Uterus (tissue), 4 donors: Measurements from ENCODE around the gene NNT. TPM values are rescaled to one million over a fixed set of nuclear protein-coding genes. Genes with fewer than 3 reads are reported as not detected.
A peak's percentile ranks its signal among the peaks of the same experiment; 100 is the strongest.
"Not testable (repeated sequence)": the region's sequence is repeated elsewhere in the genome, so short reads cannot be mapped to it uniquely, and the experiment has no call there.

Experiments
- DNase-seq, 2 donors: peaks; one replicate each; pipeline ENCODE4 v3.0.0-alpha.2; 2019 to 2020
- H3K27ac ChIP-seq, 2 donors: fragments of 200-600 bp; sonication (generic); 1 replicate in 1 of 2; 2 replicates in 1 of 2; pipeline ENCODE4 v1.5.1; 2016 to 2018
- H3K27me3 ChIP-seq, 2 donors: fragments of 200-600 bp; sonication (generic); one replicate each; pipeline ENCODE4 v1.5.1; 2018 to 2019; ENCODE audit warnings: control low read depth in 1 of 2
- H3K36me3 ChIP-seq, 2 donors: fragments of 200-600 bp; sonication (generic); one replicate each; pipeline ENCODE4 v1.5.1; 2019; ENCODE audit warnings: control low read depth in 1 of 2
- H3K4me1 ChIP-seq, 2 donors: fragments of 200-600 bp; sonication (generic); one replicate each; pipeline ENCODE4 v1.5.1; 2018 to 2019; ENCODE audit warnings: control low read depth in 1 of 2
- H3K4me3 ChIP-seq, 2 donors: fragments of 200-600 bp; sonication (generic); 1 replicate in 1 of 2; 2 replicates in 1 of 2; pipeline ENCODE4 v1.5.1; 2018 to 2019; ENCODE audit warnings: mild to moderate bottlenecking in 1 of 2
- H3K9me3 ChIP-seq, 2 donors: fragments of 200-600 bp; sonication (generic); one replicate each; pipeline ENCODE4 v1.5.1; 2019; ENCODE audit warnings: control low read depth in 1 of 2
- POLR2A ChIP-seq, 2 donors: fragments of 450-650 bp; IDR thresholded peaks; one replicate each; pipeline ENCODE4 v1.6.1; 2016; ENCODE audit warnings: antibody characterized with exemption in 2 of 2, mild to moderate bottlenecking in 1 of 2, moderate library complexity in 1 of 2
- intact Hi-C: fragments of 100-400 bp; cut with DNase I; formaldehyde crosslinking; loops from one replicate; pipeline ENCODE4 v1.15.1; 2023; ENCODE audit warnings: low total_unique reads
- total RNA-seq, 4 donors: library from RNA; depleted of rRNA in 3 of 4; stranded (reverse); fragments of >200 nt in 3 of 4; gene quantifications; one replicate each; pipeline versions ENCODE4 v1.1.0 to v1.2.4, GENCODE V29; 2014 to 2023
- TF ChIP-seq, protein P1 (sequence below), 4 experiments: fragments of 200-600 bp in 2 of 4; fragments of 450-650 bp in 2 of 4; sonication (generic) in 2 of 4; IDR thresholded peaks; one replicate each; pipeline ENCODE4 v1.5.1; 2016 to 2019; ENCODE audit warnings: antibody characterized with exemption in 4 of 4, mild to moderate bottlenecking in 2 of 4, moderate library complexity in 1 of 4
- donor health status: DM: yes; HTN: yes; CAD: no.

The NNT gene
- total RNA-seq, 4 donors from 2014 or later: 25.3 to 112 (median 43.8) TPM

DNA sequence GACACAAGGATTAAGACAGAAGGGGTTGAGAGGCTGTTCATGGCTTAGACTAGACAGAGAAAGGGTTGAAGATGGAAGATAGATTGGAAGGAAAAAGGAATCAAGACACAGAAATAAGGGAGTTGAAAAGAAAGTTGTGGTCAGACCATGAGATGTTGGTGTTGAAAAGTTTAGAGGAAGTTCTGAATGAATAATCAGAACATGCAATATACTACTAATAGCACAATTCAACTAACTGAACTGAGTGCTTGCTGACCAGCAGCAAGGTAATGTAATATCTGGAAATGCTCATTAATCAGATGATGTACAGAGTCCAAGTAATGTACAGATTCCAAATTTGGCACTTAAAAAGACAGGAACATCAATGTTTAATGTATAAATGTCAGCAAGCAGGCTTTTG is 10.6 kb upstream of the NNT start:
- intact Hi-C loops: no loop called here
- H3K4me3 ChIP-seq: no peak overlapping the region
- no peak overlapping the region for H3K27ac ChIP-seq
- TF ChIP-seq, protein P1, sequence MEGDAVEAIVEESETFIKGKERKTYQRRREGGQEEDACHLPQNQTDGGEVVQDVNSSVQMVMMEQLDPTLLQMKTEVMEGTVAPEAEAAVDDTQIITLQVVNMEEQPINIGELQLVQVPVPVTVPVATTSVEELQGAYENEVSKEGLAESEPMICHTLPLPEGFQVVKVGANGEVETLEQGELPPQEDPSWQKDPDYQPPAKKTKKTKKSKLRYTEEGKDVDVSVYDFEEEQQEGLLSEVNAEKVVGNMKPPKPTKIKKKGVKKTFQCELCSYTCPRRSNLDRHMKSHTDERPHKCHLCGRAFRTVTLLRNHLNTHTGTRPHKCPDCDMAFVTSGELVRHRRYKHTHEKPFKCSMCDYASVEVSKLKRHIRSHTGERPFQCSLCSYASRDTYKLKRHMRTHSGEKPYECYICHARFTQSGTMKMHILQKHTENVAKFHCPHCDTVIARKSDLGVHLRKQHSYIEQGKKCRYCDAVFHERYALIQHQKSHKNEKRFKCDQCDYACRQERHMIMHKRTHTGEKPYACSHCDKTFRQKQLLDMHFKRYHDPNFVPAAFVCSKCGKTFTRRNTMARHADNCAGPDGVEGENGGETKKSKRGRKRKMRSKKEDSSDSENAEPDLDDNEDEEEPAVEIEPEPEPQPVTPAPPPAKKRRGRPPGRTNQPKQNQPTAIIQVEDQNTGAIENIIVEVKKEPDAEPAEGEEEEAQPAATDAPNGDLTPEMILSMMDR (IDR thresholded peaks at IDR 0.05): no peak
- H3K36me3 ChIP-seq: no peaks in the 10 kb centered on the region
- H3K9me3 ChIP-seq: no peaks in the 10 kb centered on the region
- DNase-seq: no peak
- no peaks in the 10 kb centered on the region for H3K4me1 ChIP-seq
- no peaks in the 10 kb centered on the region for H3K27me3 ChIP-seq

DNA sequence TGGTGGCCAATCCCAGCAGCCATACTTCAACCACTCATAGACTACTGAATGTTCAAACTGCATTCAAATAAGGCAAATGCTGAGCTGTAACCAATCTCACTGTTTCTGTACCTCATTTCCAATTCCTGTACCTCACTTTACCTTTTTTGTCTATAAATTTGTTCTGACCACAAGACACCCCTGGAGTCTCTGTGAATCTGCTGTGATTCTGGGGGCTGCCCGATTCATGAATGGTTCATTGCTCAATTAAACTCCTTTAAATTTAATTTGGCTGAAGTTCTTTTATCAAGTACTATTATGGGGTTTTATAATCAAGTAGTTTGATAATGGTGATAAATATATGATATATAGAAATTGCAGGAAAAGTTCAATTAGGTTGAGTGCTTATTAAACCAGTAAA is 4.1 kb upstream of the NNT start:
- H3K4me3 ChIP-seq, H3K36me3 ChIP-seq, H3K9me3 ChIP-seq, H3K27ac ChIP-seq, intact Hi-C loops, H3K4me1 ChIP-seq, H3K27me3 ChIP-seq, DNase-seq: not testable (repeated sequence)

DNA sequence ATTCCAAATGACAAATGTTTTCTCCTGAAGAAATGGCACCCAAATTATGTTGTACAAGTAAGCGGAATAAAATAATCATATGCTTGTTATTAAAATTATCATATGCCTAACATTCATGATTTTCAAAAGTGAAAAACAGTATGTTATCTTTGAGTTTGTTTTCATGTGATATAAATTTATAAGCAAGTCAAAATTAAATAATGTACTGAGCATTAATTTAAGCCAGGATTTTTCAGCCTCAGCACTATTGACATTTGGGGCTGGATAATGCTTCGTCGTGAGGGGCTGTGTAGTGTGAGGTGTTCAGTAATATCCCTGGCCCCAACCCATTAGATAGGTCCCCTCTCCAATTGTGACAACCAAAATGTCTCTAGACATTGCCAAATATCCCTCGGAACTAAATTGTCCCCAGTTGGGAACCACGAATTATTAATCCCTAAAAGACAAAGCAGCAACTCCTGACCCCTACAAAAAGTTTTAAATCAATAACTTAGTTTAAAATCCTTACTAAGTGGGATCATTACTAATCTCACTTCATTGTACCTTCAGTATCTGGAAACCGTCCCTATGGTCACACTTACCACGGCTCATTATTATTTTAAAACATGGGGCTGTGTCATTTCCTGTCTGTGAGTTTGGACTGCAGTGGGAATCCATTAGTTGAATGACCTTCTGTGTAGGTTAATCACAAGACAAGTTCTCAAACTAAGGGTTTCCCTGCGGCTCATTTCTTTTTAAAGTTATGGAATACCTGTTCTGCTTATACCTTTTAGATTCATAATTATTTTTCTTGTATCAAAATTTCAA is 1.3 kb upstream of the NNT start:
- DNase-seq: no peak
- intact Hi-C loops: loop anchor here (10.0 kb wide), 1 partner anchor 47 kb away; the partner anchor contains the start of gene PAIP1
- Histone ChIP-seq H3K4me3 (peak overlapping the region; percentile 65 to 88), H3K4me1 (no peaks in the 10 kb centered on the region), H3K9me3 (no peaks in the 10 kb centered on the region), H3K36me3 (no peaks in the 10 kb centered on the region), H3K27ac (peak overlapping the region; percentile 85), H3K27me3 (no peaks in the 10 kb centered on the region)
- TF ChIP-seq POLR2A (IDR thresholded peaks at IDR 0.05): no peak
- TF ChIP-seq, protein P1 (IDR thresholded peaks at IDR 0.05): no peak

DNA sequence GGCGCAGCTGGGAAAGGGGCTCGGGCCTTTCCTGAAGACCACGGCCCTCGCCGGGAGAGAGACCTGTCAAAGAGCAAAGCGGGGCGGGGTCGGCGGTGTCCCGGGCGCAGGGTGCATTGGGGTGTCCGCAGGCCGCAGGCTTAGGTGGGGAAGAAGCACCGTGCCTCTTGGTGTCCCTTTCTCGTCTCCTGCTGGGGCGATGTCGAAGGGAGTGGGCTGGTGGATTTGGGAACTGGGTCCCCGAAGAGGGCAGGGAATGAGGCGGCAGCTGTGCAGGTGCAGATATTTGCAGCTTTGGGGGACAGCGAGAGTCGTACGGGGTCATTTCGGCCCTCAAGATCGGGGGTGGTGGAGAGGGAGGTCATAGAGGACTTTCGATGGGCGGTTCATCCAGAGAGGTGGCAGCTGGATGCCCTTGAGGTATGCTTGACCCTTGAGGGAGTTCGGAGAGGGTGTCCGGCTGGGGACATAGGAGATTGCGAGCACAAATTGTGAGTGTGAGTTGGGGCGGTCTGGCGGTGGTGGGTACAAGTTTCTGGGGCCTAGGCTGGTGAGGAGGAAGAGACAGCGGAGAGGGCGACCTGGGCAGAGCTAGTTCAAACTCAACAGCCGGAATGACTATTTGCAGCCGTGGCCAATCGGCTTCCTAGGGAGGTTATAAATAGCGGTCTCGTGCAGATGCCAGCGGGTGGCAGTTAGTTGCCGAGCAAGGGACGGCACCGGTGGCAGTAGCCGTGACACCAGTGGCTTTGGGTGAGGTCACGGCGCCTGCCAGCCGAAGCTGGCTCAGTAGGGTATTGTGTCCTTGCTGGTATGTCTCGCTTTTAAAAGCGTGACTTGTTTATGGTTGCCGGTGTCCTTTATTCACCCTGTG is 601 bp downstream of the NNT start:
- no peaks in the 10 kb centered on the region for H3K27me3 ChIP-seq
- H3K27ac ChIP-seq: peak overlapping the region; percentile 85
- TF ChIP-seq, protein P1 (IDR thresholded peaks at IDR 0.05): no peak
- TF ChIP-seq POLR2A (IDR thresholded peaks at IDR 0.05): peak in 1 of 2 donors; percentile 16
- H3K9me3 ChIP-seq: no peaks in the 10 kb centered on the region
- no peaks in the 10 kb centered on the region for H3K4me1 ChIP-seq
- peak overlapping the region; percentile 65 to 88 for H3K4me3 ChIP-seq
- DNase-seq: peak; percentile 29 to 41
- intact Hi-C loops: loop anchor here (10.0 kb wide), 1 partner anchor 49 kb away; the partner anchor contains the start of gene PAIP1
- no peaks in the 10 kb centered on the region for H3K36me3 ChIP-seq

DNA sequence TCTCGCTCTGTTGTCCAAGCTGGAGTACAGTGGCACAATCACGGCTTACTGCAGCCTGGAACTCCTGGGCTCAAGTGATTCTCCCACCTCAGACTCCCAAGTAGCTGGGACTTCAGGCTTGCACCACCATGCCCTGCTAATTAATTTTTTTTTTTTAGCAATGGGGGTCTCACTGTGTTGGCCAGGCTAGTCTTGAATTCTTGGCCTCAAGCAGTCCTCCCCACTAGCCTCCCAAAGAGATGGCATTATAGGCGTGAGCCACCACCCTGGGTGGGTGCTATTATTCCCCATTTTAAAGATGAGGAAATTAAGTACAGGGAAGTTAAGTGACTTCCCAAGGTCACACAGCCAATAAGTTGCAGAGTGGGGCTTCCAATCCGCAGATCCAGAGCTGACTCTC is 1.7 kb downstream of the NNT start:
- H3K4me3 ChIP-seq: no peak overlapping the region
- H3K9me3 ChIP-seq: no peaks in the 10 kb centered on the region
- DNase-seq: no peak
- TF ChIP-seq POLR2A (IDR thresholded peaks at IDR 0.05): no peak
- TF ChIP-seq, protein P1 (IDR thresholded peaks at IDR 0.05): no peak
- no peaks in the 10 kb centered on the region for H3K4me1 ChIP-seq
- H3K36me3 ChIP-seq: no peaks in the 10 kb centered on the region
- H3K27ac ChIP-seq: no peak overlapping the region
- intact Hi-C loops: loop anchor here (10.0 kb wide), 1 partner anchor 50 kb away; the partner anchor contains the start of gene PAIP1
- H3K27me3 ChIP-seq: no peaks in the 10 kb centered on the region
